OCI-M1 (cell line): Measurements from ENCODE around the gene DPY19L1.
"Not testable (repeated sequence)": the region's sequence is repeated elsewhere in the genome, so short reads cannot be mapped to it uniquely, and the experiment has no call there.

Source experiments
- DNase-seq: peaks from one replicate; lab custom pipeline; 2025; lab: John Stamatoyannopoulos, UW

Gene DPY19L1

GRCh38 chr7:34988442-34989125 lies 48.7 kb downstream of the DPY19L1 start:
- not testable (repeated sequence) for DNase-seq

- DNase-seq: not testable (repeated sequence)
Observed at GRCh38 chr7:34985155-34985554, 52.1 kb downstream of the DPY19L1 start.

- not testable (repeated sequence) for DNase-seq
Observed at GRCh38 chr7:34984140-34984539, 53.1 kb downstream of the DPY19L1 start.

- peak; percentile 29 for DNase-seq
Observed at GRCh38 chr7:34982371-34983019, 54.8 kb downstream of the DPY19L1 start.

- DNase-seq: not testable (repeated sequence)
Observed at GRCh38 chr7:34979124-34979523, 58.2 kb downstream of the DPY19L1 start.

GRCh38 chr7:34973400-34973760 lies 63.9 kb downstream of the DPY19L1 start:
- no peak for DNase-seq

- DNase-seq: not testable (repeated sequence)
Observed at GRCh38 chr7:34972739-34973399, 64.4 kb downstream of the DPY19L1 start.

GRCh38 chr7:34967818-34968217 lies 69.5 kb downstream of the DPY19L1 start:
- not testable (repeated sequence) for DNase-seq

- not testable (repeated sequence) for DNase-seq
Observed at GRCh38 chr7:34966504-34966903, 70.8 kb downstream of the DPY19L1 start.

- DNase-seq: no peak
Observed at GRCh38 chr7:34958021-34958420, 79.3 kb downstream of the DPY19L1 start.

GRCh38 chr7:34952822-34953221 lies 84.5 kb downstream of the DPY19L1 start:
- DNase-seq: no peak

- no peak for DNase-seq
Observed at GRCh38 chr7:34949361-34949760, 87.9 kb downstream of the DPY19L1 start.

- not testable (repeated sequence) for DNase-seq
Observed at GRCh38 chr7:34947427-34947826, 89.9 kb downstream of the DPY19L1 start.

- no peak for DNase-seq
Observed at GRCh38 chr7:34946486-34946885, 90.8 kb downstream of the DPY19L1 start.

GRCh38 chr7:34945894-34946477 lies 91.3 kb downstream of the DPY19L1 start:
- not testable (repeated sequence) for DNase-seq

GRCh38 chr7:34939175-34939574 lies 98.1 kb downstream of the DPY19L1 start:
- DNase-seq: no peak

GRCh38 chr7:34935735-34936165 lies 101.5 kb downstream of the DPY19L1 start:
- DNase-seq: not testable (repeated sequence)

GRCh38 chr7:34931739-34932138 lies 105.5 kb downstream of the DPY19L1 start:
- no peak for DNase-seq

- DNase-seq: not testable (repeated sequence)
Observed at GRCh38 chr7:34929783-34930182, 107.5 kb downstream of the DPY19L1 start.

- DNase-seq: no peak
Observed at GRCh38 chr7:34928560-34928959, 108.7 kb downstream of the DPY19L1 start.

- DNase-seq: peak; percentile 1
Observed at GRCh38 chr7:34928052-34928451, 109.2 kb downstream of the DPY19L1 start.

GRCh38 chr7:34920470-34920869 lies 116.8 kb downstream of the DPY19L1 start:
- DNase-seq: not testable (repeated sequence)

GRCh38 chr7:34919038-34919437 lies 118.2 kb downstream of the DPY19L1 start:
- not testable (repeated sequence) for DNase-seq
